ENCODE results near the gene GCC2.
"Not testable (repeated sequence)": the region's sequence is repeated elsewhere in the genome, so short reads cannot be mapped to it uniquely, and the experiment has no call there.

The GCC2 gene

GRCh38 chr2:108436976-108437375 lies 12.0 kb upstream of the GCC2 start:
- H3K4me2 ChIP-seq = peak overlapping the region in 10 of 11 experiments; percentile 20 to 77 (median 54); a peak in 17 of 22 replicates

GRCh38 chr2:108441712-108442111 lies 7.3 kb upstream of the GCC2 start:
- peaks cover 10 to 20% (median 15%) of the 10 kb centered on the region in 11 experiments; a peak in 18 of 22 replicates for H3K9me3 ChIP-seq (replicated peaks in 1 of 11)
- H3K9ac ChIP-seq = no peak overlapping the region
- H4K20me1 ChIP-seq = no peaks in the 10 kb centered on the region
- no peak overlapping the region for H3K4me3 ChIP-seq
- peaks cover 0 to 31% (median 16%) of the 10 kb centered on the region in 10 experiments; a peak in 17 of 20 replicates for H3K4me1 ChIP-seq
- no peak overlapping the region for H3K27ac ChIP-seq
- H3K27me3 ChIP-seq = no peaks in the 10 kb centered on the region
- H3K36me3 ChIP-seq = no peaks in the 10 kb centered on the region
- TF ChIP-seq Cebpa-rat (IDR thresholded peaks at IDR 0.05) = no peak
- no peak overlapping the region for H3K4me2 ChIP-seq

More at GRCh38 chr2:108436976-108437375, 12.0 kb upstream of the GCC2 start:
- no peak for TF ChIP-seq Cebpa-rat (IDR thresholded peaks at IDR 0.05)
- no peaks in the 10 kb centered on the region for H4K20me1 ChIP-seq
- H3K4me1 ChIP-seq = peaks cover 0 to 17% (median 13%) of the 10 kb centered on the region in 10 experiments; a peak in 17 of 20 replicates
- no peaks in the 10 kb centered on the region for H3K36me3 ChIP-seq
- H3K4me3 ChIP-seq = no peak overlapping the region
- H3K9ac ChIP-seq = no peak overlapping the region
- H3K9me3 ChIP-seq (replicated peaks in 1 of 11) = peaks cover 6 to 22% (median 18%) of the 10 kb centered on the region in 11 experiments; a peak in 15 of 22 replicates
- no peaks in the 10 kb centered on the region for H3K27me3 ChIP-seq
- H3K27ac ChIP-seq = peak overlapping the region in 8 of 11 experiments; percentile 10 to 61 (median 42); a peak in 11 of 22 replicates

GRCh38 chr2:108444941-108445840 lies 3.8 kb upstream of the GCC2 start:
- peak overlapping the region in 9 of 11 experiments; percentile 8 to 56 (median 39); a peak in 15 of 22 replicates for H3K4me2 ChIP-seq
- H3K27me3 ChIP-seq = no peaks in the 10 kb centered on the region
- peaks cover 10 to 20% (median 15%) of the 10 kb centered on the region in 11 experiments; a peak in 18 of 22 replicates for H3K9me3 ChIP-seq (replicated peaks in 1 of 11)
- peak overlapping the region in 8 of 11 experiments; percentile 17 to 73 (median 54); a peak in 15 of 22 replicates for H3K27ac ChIP-seq
- peak overlapping the region in 3 of 11 experiments; percentile 12 to 46 (median 20); a peak in 2 of 22 replicates for H3K9ac ChIP-seq
- H3K4me1 ChIP-seq = peaks cover 9 to 33% (median 21%) of the 10 kb centered on the region in 10 experiments
- no peaks in the 10 kb centered on the region for H4K20me1 ChIP-seq
- TF ChIP-seq Cebpa-rat (IDR thresholded peaks at IDR 0.05) = no peak
- no peak overlapping the region for H3K4me3 ChIP-seq
- no peaks in the 10 kb centered on the region for H3K36me3 ChIP-seq

- Histone ChIP-seq H3K4me3 (no peak overlapping the region), H3K27ac (peak overlapping the region in 1 of 11 experiments; percentile 73; a peak in 1 of 22 replicates), H4K20me1 (no peaks in the 10 kb centered on the region), H3K4me2 (no peak overlapping the region), H3K27me3 (no peaks in the 10 kb centered on the region), H3K9ac (no peak overlapping the region), H3K9me3 (replicated peaks in 1 of 11) (peaks cover 10 to 20% (median 15%) of the 10 kb centered on the region in 11 experiments; a peak in 18 of 22 replicates), H3K36me3 (peaks cover 0 to 12% (median 5%) of the 10 kb centered on the region in 11 experiments; a peak in 14 of 22 replicates), H3K4me1 (peaks cover 19 to 40% (median 28%) of the 10 kb centered on the region in 10 experiments)
- no peak for TF ChIP-seq Cebpa-rat (IDR thresholded peaks at IDR 0.05)
Measured at GRCh38 chr2:108446703-108447102, 2.3 kb upstream of the GCC2 start.

- peaks cover 10 to 18% (median 15%) of the 10 kb centered on the region in 11 experiments; a peak in 18 of 22 replicates for H3K9me3 ChIP-seq (replicated peaks in 1 of 11)
Measured at GRCh38 chr2:108447947-108448677, 894 bp upstream of the GCC2 start.

GRCh38 chr2:108449410-108450130 lies 564 bp downstream of the GCC2 start:
- Histone ChIP-seq H3K27me3 (no peaks in the 10 kb centered on the region), H3K36me3 (peaks cover 27 to 40% (median 34%) of the 10 kb centered on the region in 11 experiments), H3K4me3 (peak overlapping the region; percentile 73 to 99 (median 91)), H3K4me1 (peaks cover 27 to 37% (median 30%) of the 10 kb centered on the region in 10 experiments), H3K9ac (peak overlapping the region; percentile 81 to 93 (median 87)), H3K27ac (peak overlapping the region; percentile 80 to 92 (median 84)), H4K20me1 (no peaks in the 10 kb centered on the region), H3K4me2 (peak overlapping the region; percentile 80 to 97 (median 93)), H3K9me3 (replicated peaks in 1 of 11) (peaks cover 0 to 10% (median 2%) of the 10 kb centered on the region in 11 experiments; a peak in 10 of 22 replicates)
- TF ChIP-seq Cebpa-rat (IDR thresholded peaks at IDR 0.05) = no peak

More at GRCh38 chr2:108447947-108448677, 894 bp upstream of the GCC2 start:
- peak overlapping the region; percentile 73 to 99 (median 91) for H3K4me3 ChIP-seq
- no peaks in the 10 kb centered on the region for H4K20me1 ChIP-seq
- peak overlapping the region; percentile 80 to 92 (median 84); a peak in 21 of 22 replicates for H3K27ac ChIP-seq
- peak overlapping the region; percentile 84 to 99 (median 93) for H3K4me2 ChIP-seq
- H3K4me1 ChIP-seq = peaks cover 29 to 44% (median 30%) of the 10 kb centered on the region in 10 experiments
- TF ChIP-seq Cebpa-rat (IDR thresholded peaks at IDR 0.05) = no peak
- no peaks in the 10 kb centered on the region for H3K27me3 ChIP-seq
- H3K36me3 ChIP-seq = peaks cover 12 to 26% (median 19%) of the 10 kb centered on the region in 11 experiments
- peak overlapping the region; percentile 81 to 93 (median 87) for H3K9ac ChIP-seq

GRCh38 chr2:108450863-108451262 lies 1.9 kb downstream of the GCC2 start:
- Histone ChIP-seq H3K4me3 (no peak overlapping the region), H3K36me3 (peaks cover 40 to 53% (median 46%) of the 10 kb centered on the region in 11 experiments), H3K9me3 (replicated peaks in 1 of 11) (peaks cover 4 to 15% (median 10%) of the 10 kb centered on the region in 11 experiments; a peak in 17 of 22 replicates), H4K20me1 (no peaks in the 10 kb centered on the region), H3K27ac (no peak overlapping the region), H3K9ac (no peak overlapping the region), H3K4me2 (peak overlapping the region in 6 of 11 experiments; percentile 10 to 94 (median 91); a peak in 7 of 22 replicates), H3K27me3 (no peaks in the 10 kb centered on the region), H3K4me1 (peaks cover 15 to 30% (median 25%) of the 10 kb centered on the region in 10 experiments)
- no peak for TF ChIP-seq Cebpa-rat (IDR thresholded peaks at IDR 0.05)

- H3K9ac ChIP-seq = no peak overlapping the region
- peaks cover 4 to 26% (median 21%) of the 10 kb centered on the region in 11 experiments; a peak in 21 of 22 replicates for H3K9me3 ChIP-seq (replicated peaks in 1 of 11)
- peaks cover 15 to 30% (median 25%) of the 10 kb centered on the region in 10 experiments for H3K4me1 ChIP-seq
- H4K20me1 ChIP-seq = no peaks in the 10 kb centered on the region
- peaks cover 51 to 64% (median 58%) of the 10 kb centered on the region in 11 experiments for H3K36me3 ChIP-seq
- H3K27me3 ChIP-seq = no peaks in the 10 kb centered on the region
- no peak overlapping the region for H3K27ac ChIP-seq
- H3K4me2 ChIP-seq = peak overlapping the region in 2 of 11 experiments; percentile 20 to 22; a peak in 2 of 22 replicates
- no peak overlapping the region for H3K4me3 ChIP-seq
- TF ChIP-seq Cebpa-rat (IDR thresholded peaks at IDR 0.05) = no peak
Measured at GRCh38 chr2:108451976-108452375, 3.0 kb downstream of the GCC2 start.

GRCh38 chr2:108453530-108453929 lies 4.5 kb downstream of the GCC2 start:
- H3K9ac ChIP-seq, H3K4me2 ChIP-seq, H4K20me1 ChIP-seq, H3K27me3 ChIP-seq, H3K4me3 ChIP-seq, H3K27ac ChIP-seq: not testable (repeated sequence)
- Histone ChIP-seq H3K4me1 (peaks cover 11 to 25% (median 18%) of the 10 kb centered on the region in 10 experiments), H3K36me3 (peaks cover 66 to 80% (median 73%) of the 10 kb centered on the region in 11 experiments), H3K9me3 (replicated peaks in 1 of 11) (peaks cover 18 to 42% (median 36%) of the 10 kb centered on the region in 11 experiments)
